HCT116 (cell line): ENCODE measurements around the gene CKAP2L. TPM values are rescaled to one million over a fixed set of nuclear protein-coding genes. Genes with fewer than 3 reads are reported as not detected.

ENCODE experiments used
- ATAC-seq: fragments of 200-7000 bp; cut with Tn5 transposase; 2 replicates; pipeline ENCODE4 v1.9.1; 2020; ENCODE audit warnings: mild to moderate bottlenecking, moderate library complexity
- BruUV-seq: library from RNA; stranded (reverse); fragments of 400-500 nt; replicated peaks from 2 replicates; lab custom pipeline; 2021; lab: Mats Ljungman, UMichigan
- CTCF ChIA-PET: fragments of 300-600 bp; sonication (Branson Sonifier 250); formaldehyde crosslinking; loops from one replicate; lab custom pipeline; 2021; ENCODE audit warnings: antibody characterized with exemption; lab: Charles Lee
- POLR2A ChIA-PET: fragments of 300-600, 350-600 bp; sonication (Branson Sonifier 250); formaldehyde crosslinking; loops from one replicate; lab custom pipeline; 2021; ENCODE audit warnings: antibody characterized with exemption; lab: Charles Lee
- RAD21 ChIA-PET, 2 experiments: fragments of 300-600 bp; sonication (Branson Sonifier 250); formaldehyde crosslinking; loops; one replicate each; lab custom pipeline; 2023; ENCODE audit warnings: low total read pairs in 2 of 2; ENCODE audit not compliant: uncharacterized antibody in 2 of 2, unreplicated experiment in 2 of 2, low non-redundant PET in 1 of 2; lab: Charles Lee
- DNase-seq: peaks from one replicate; pipeline ENCODE4 v3.0.0-alpha.2; 2010; ENCODE audit warnings: low read depth, low spot score
- H2AFZ ChIP-seq: fragments of 200-600 bp; shearing (Covaris generic), sonication (generic); 2 replicates; pipeline ENCODE4 v1.6.1; 2017; ENCODE audit warnings: low read depth, mixed run types, mixed read lengths, antibody characterized with exemption, low read length; ENCODE audit not compliant: poor library complexity, severe bottlenecking
- H3K27ac ChIP-seq: 2 replicates; pipeline ENCODE4 v1.5.1; 2012; ENCODE audit warnings: low read depth, low read length
- H3K27me3 ChIP-seq: fragments of 200-600 bp; sonication (generic); 2 replicates; pipeline ENCODE4 v1.6.1; 2016; ENCODE audit warnings: mixed run types, low read length, mixed read lengths; ENCODE audit not compliant: insufficient read depth
- H3K36me3 ChIP-seq, 2 experiments: fragments of 200-500 bp in 1 of 2; fragments of 200-600 bp in 1 of 2; sonication (Bioruptor generic) in 1 of 2; sonication (generic) in 1 of 2; 2 replicates each; pipeline versions ENCODE4 v1.5.1 to v1.6.1; 2014 to 2016; ENCODE audit warnings: low read length in 2 of 2, inconsistent platforms in 1 of 2, mixed read lengths in 1 of 2, mixed run types in 1 of 2; ENCODE audit not compliant: insufficient read depth in 2 of 2, control insufficient read depth in 1 of 2
- H3K4me1 ChIP-seq, 2 experiments: fragments of 200-600 bp in 1 of 2; sonication (generic) in 1 of 2; 2 replicates each; pipeline versions ENCODE4 v1.5.1 to v1.6.1; 2012 to 2017; ENCODE audit warnings: low read length in 2 of 2, inconsistent platforms in 1 of 2, mild to moderate bottlenecking in 1 of 2, mixed read lengths in 1 of 2, mixed run types in 1 of 2, moderate library complexity in 1 of 2; ENCODE audit not compliant: insufficient read depth in 2 of 2, control insufficient read depth in 1 of 2
- H3K4me2 ChIP-seq: fragments of 200-600 bp; sonication (generic); 2 replicates; pipeline ENCODE4 v1.6.1; 2017; ENCODE audit warnings: mixed run types, low read length, mixed read lengths
- H3K4me3 ChIP-seq, 2 experiments: fragments of 200-600 bp in 1 of 2; sonication (generic) in 1 of 2; replicated peaks in 1 of 2; 2 replicates each; pipeline ENCODE4 v1.5.1; 2011 to 2016; ENCODE audit warnings: low read length in 2 of 2, control low read depth in 1 of 2, low read depth in 1 of 2, mild to moderate bottlenecking in 1 of 2, mixed read lengths in 1 of 2, mixed run types in 1 of 2
- H3K79me2 ChIP-seq: fragments of 200-600 bp; sonication (generic); 2 replicates; pipeline ENCODE4 v1.6.1; 2017; ENCODE audit warnings: mild to moderate bottlenecking, mixed run types, low read length, moderate library complexity, mixed read lengths; ENCODE audit not compliant: insufficient read depth
- H3K9ac ChIP-seq: fragments of 200-600 bp; sonication (generic); 2 replicates; pipeline ENCODE4 v1.6.1; 2016; ENCODE audit warnings: low read length, mixed read lengths
- H3K9me2 ChIP-seq: fragments of 200-600 bp; sonication (generic), shearing (Covaris generic); 2 replicates; pipeline ENCODE4 v1.6.1; 2017; ENCODE audit warnings: mixed run types, mild to moderate bottlenecking, moderate library complexity; ENCODE audit not compliant: insufficient read depth
- H3K9me3 ChIP-seq, 2 experiments: fragments of 200-500 bp in 1 of 2; fragments of 200-600 bp in 1 of 2; sonication (Bioruptor generic) in 1 of 2; sonication (generic) in 1 of 2; 2 replicates each; pipeline ENCODE4 v1.6.1; 2014 to 2017; ENCODE audit warnings: low read length in 2 of 2, mixed read lengths in 2 of 2, inconsistent platforms in 1 of 2, low read depth in 1 of 2, mild to moderate bottlenecking in 1 of 2, mixed run types in 1 of 2, moderate library complexity in 1 of 2; ENCODE audit not compliant: control insufficient read depth in 1 of 2, insufficient read depth in 1 of 2
- H4K20me1 ChIP-seq: fragments of 200-600 bp; sonication (generic), shearing (Covaris generic); 2 replicates; pipeline ENCODE4 v1.6.1; 2017; ENCODE audit warnings: mixed run types, mild to moderate bottlenecking, moderate library complexity; ENCODE audit not compliant: insufficient read depth
- EGR1 ChIP-seq: IDR thresholded peaks from 2 replicates; pipeline ENCODE4 v1.6.1; 2012; ENCODE audit warnings: low read depth
- TCF7L2 ChIP-seq: IDR thresholded peaks from 2 replicates; pipeline ENCODE4 v1.7.0; 2011; ENCODE audit warnings: borderline replicate concordance, inconsistent platforms; ENCODE audit not compliant: insufficient read depth, insufficient read length; ENCODE audit errors: extremely low read depth
- ZNF274 ChIP-seq: fragments of 200-500 bp; sonication (Bioruptor generic); IDR thresholded peaks from 2 replicates; pipeline ENCODE4 v1.6.1; 2014; ENCODE audit warnings: mild to moderate bottlenecking, low read depth, low read length, inconsistent platforms
- intact Hi-C: fragments of 100-400 bp; cut with micrococcal nuclease; formaldehyde crosslinking; loops from 2 replicates; pipeline ENCODE4 v1.10.0; 2022
- total RNA-seq: library from RNA; stranded (reverse); gene quantifications from one replicate; pipeline ENCODE4 v1.2.1, GENCODE V29; 2021; ENCODE audit not compliant: unreplicated experiment

Gene CKAP2L
- total RNA-seq, 1 experiment from 2014 or later, result 27.5 TPM

GRCh38 chr2:112712903-112713584, 51.4 kb downstream of the CKAP2L start:
- POLR2A ChIA-PET, result interaction anchor here (1.0 kb wide), 1 partner anchor 82 kb away, joined by 3 read pairs; no protein-coding TSS in a partner anchor
- Histone ChIP-seq H3K27ac (no peak overlapping the region), H3K9me2 (no peaks in the 10 kb centered on the region), H3K4me3 (no peak overlapping the region), H3K79me2 (no peaks in the 10 kb centered on the region), H3K4me1 (peaks cover 11 to 32% of the 10 kb centered on the region in 2 experiments), H3K9ac (no peak overlapping the region), H3K9me3 (no peaks in the 10 kb centered on the region), H3K36me3 (no peaks in the 10 kb centered on the region), H4K20me1 (no peaks in the 10 kb centered on the region), H2AFZ (no peak overlapping the region), H3K27me3 (no peaks in the 10 kb centered on the region), H3K4me2 (peak overlapping the region; percentile 26)
- RAD21 ChIA-PET, result no interaction called here
- intact Hi-C loops, result no loop called here
- 0 out of 2 replicates have a peak, but pooled peaks have one; percentile 22 for ATAC-seq
- peak; percentile 50; the same call in 1 of the 2 replicates for TF ChIP-seq EGR1
- no peak for TF ChIP-seq ZNF274
- no peak for DNase-seq
- CTCF ChIA-PET, result interaction anchor here (0.5 kb wide), 1 partner anchor 16 kb away, joined by 3 read pairs; no protein-coding TSS in a partner anchor
- BruUV-seq, result no TSS peak

GRCh38 chr2:112712465-112712864, 51.9 kb downstream of the CKAP2L start:
- Histone ChIP-seq H4K20me1 (no peaks in the 10 kb centered on the region), H3K27ac (no peak overlapping the region), H3K9me3 (no peaks in the 10 kb centered on the region), H3K79me2 (no peaks in the 10 kb centered on the region), H3K4me3 (no peak overlapping the region), H3K4me2 (no peak overlapping the region), H3K27me3 (no peaks in the 10 kb centered on the region), H3K36me3 (no peaks in the 10 kb centered on the region), H3K4me1 (peaks cover 11 to 32% of the 10 kb centered on the region in 2 experiments), H3K9ac (no peak overlapping the region), H3K9me2 (no peaks in the 10 kb centered on the region), H2AFZ (no peak overlapping the region)
- intact Hi-C loops, result no loop called here
- RAD21 ChIA-PET, result no interaction called here
- no peak for ATAC-seq
- BruUV-seq, result no TSS peak
- POLR2A ChIA-PET, result interaction anchor here (1.0 kb wide), 1 partner anchor 81 kb away, joined by 3 read pairs; no protein-coding TSS in a partner anchor
- TF ChIP-seq EGR1 (no peak), TCF7L2 (no peak)
- CTCF ChIA-PET, result interaction anchor here (0.5 kb wide), 1 partner anchor 15 kb away, joined by 3 read pairs; no protein-coding TSS in a partner anchor
- DNase-seq, result no peak
